H1 (cell line): Measurements from ENCODE around the gene RNF13. TPM values are rescaled to one million over a fixed set of nuclear protein-coding genes. Genes with fewer than 3 reads are reported as not detected.
A peak's percentile ranks its signal among the peaks of the same experiment; 100 is the strongest.

ENCODE experiments used
- CTCF ChIA-PET: fragments of 300-600 bp; sonication (Branson Sonifier 250); formaldehyde crosslinking; loops from one replicate; lab custom pipeline; 2021; ENCODE audit not compliant: partially characterized antibody; lab: Charles Lee
- POLR2A ChIA-PET: fragments of 300-600 bp; sonication (Branson Sonifier 250); formaldehyde crosslinking; loops from one replicate; lab custom pipeline; 2021; ENCODE audit warnings: inconsistent platforms; ENCODE audit not compliant: partially characterized antibody; lab: Charles Lee
- DNase-seq, 2 experiments: peaks; one replicate each; pipeline versions ENCODE4 v3.0.0 to v3.0.0-alpha.2; 2010 to 2022; ENCODE audit warnings: low spot score in 2 of 2, low read depth in 1 of 2, mixed read lengths in 1 of 2
- FAIRE-seq: peaks from 2 replicates; lab custom pipeline; 2011; peaks lifted over from hg19 to GRCh38; lab: Jason Lieb, UNC
- H2AFZ ChIP-seq: 2 replicates; pipeline ENCODE4 v1.8.1; 2012; ENCODE audit warnings: low read length, inconsistent platforms
- H2AK5ac ChIP-seq: 2 replicates; pipeline ENCODE4 v1.6.1; 2013; ENCODE audit warnings: low read depth, low read length
- H2BK120ac ChIP-seq: replicated peaks from 2 replicates; pipeline ENCODE3; 2013; ENCODE audit warnings: low read depth, low read length, inconsistent platforms
- H2BK12ac ChIP-seq: 2 replicates; pipeline ENCODE4 v1.6.1; 2013; ENCODE audit warnings: low read depth, low read length
- H2BK15ac ChIP-seq: 2 replicates; pipeline ENCODE4 v1.6.1; 2013; ENCODE audit warnings: low read length
- H2BK20ac ChIP-seq: 2 replicates; pipeline ENCODE4 v1.6.1; 2013; ENCODE audit warnings: low read length
- H2BK5ac ChIP-seq: 2 replicates; pipeline ENCODE4 v1.6.1; 2013; ENCODE audit warnings: low read depth, low read length
- H3K14ac ChIP-seq: 2 replicates; pipeline ENCODE4 v1.6.1; 2013; ENCODE audit warnings: inconsistent platforms; ENCODE audit not compliant: insufficient read length
- H3K18ac ChIP-seq: 2 replicates; pipeline ENCODE4 v1.6.1; 2013; ENCODE audit warnings: low read length; ENCODE audit errors: extremely low read depth
- H3K23ac ChIP-seq: 2 replicates; pipeline ENCODE4 v1.6.1; 2013; ENCODE audit warnings: inconsistent platforms; ENCODE audit not compliant: insufficient read length
- H3K23me2 ChIP-seq: 2 replicates; pipeline ENCODE4 v1.6.1; 2013; ENCODE audit warnings: low read depth, low read length
- H3K27ac ChIP-seq: 2 replicates; pipeline ENCODE4 v1.6.1; 2011; ENCODE audit warnings: low read depth, low read length, inconsistent platforms
- H3K27me3 ChIP-seq, 4 experiments: replicated peaks in 1 of 4; 1 replicate in 1 of 4; 2 replicates in 3 of 4; pipeline versions ENCODE4 v1.6.1 to v1.8.1; 2011 to 2013; ENCODE audit warnings: low read length in 3 of 4, mild to moderate bottlenecking in 3 of 4, inconsistent platforms in 2 of 4, mixed read lengths in 2 of 4, moderate library complexity in 1 of 4; ENCODE audit not compliant: control insufficient read depth in 3 of 4, insufficient read depth in 3 of 4; ENCODE audit errors: extremely low read depth in 1 of 4
- H3K36me3 ChIP-seq, 4 experiments: 2 replicates each; pipeline versions ENCODE4 v1.6.1 to v1.8.1; 2011 to 2013; ENCODE audit warnings: mild to moderate bottlenecking in 4 of 4, low read length in 3 of 4, moderate library complexity in 2 of 4, control low read depth in 1 of 4, inconsistent platforms in 1 of 4; ENCODE audit not compliant: insufficient read depth in 4 of 4, control insufficient read depth in 2 of 4
- H3K4ac ChIP-seq: replicated peaks from 2 replicates; pipeline ENCODE3; 2013; ENCODE audit warnings: low read length, low read depth, mixed read lengths, inconsistent platforms; ENCODE audit not compliant: insufficient read length
- H3K4me1 ChIP-seq, 4 experiments: replicated peaks in 1 of 4; 1 replicate in 1 of 4; 2 replicates in 3 of 4; pipeline versions ENCODE4 v1.6.1 to v1.8.1; 2011 to 2013; ENCODE audit warnings: low read length in 3 of 4, inconsistent platforms in 2 of 4, mixed read lengths in 1 of 4; ENCODE audit not compliant: insufficient read depth in 4 of 4, control insufficient read depth in 3 of 4
- H3K4me2 ChIP-seq, 2 experiments: 2 replicates each; pipeline versions ENCODE4 v1.6.1 to v1.8.1; 2011 to 2013; ENCODE audit warnings: low read depth in 2 of 2, low read length in 2 of 2, control low read depth in 1 of 2, inconsistent platforms in 1 of 2, mild to moderate bottlenecking in 1 of 2; ENCODE audit not compliant: insufficient read depth in 1 of 2
- H3K4me3 ChIP-seq, 4 experiments: fragments of 200-600, 300-600 bp in 1 of 4; sonication (generic), shearing (Covaris generic), sonication (Bioruptor Twin) in 1 of 4; 2 replicates each; pipeline versions ENCODE4 v1.5.1 to v1.8.1; 2011 to 2016; ENCODE audit warnings: low read length in 4 of 4, low read depth in 3 of 4, control low read depth in 2 of 4, inconsistent platforms in 2 of 4, mild to moderate bottlenecking in 2 of 4, mixed read lengths in 1 of 4, moderate library complexity in 1 of 4; ENCODE audit not compliant: insufficient read depth in 2 of 4; ENCODE audit errors: extremely low read depth in 1 of 4
- H3K56ac ChIP-seq: replicated peaks from 2 replicates; pipeline ENCODE3; 2013; ENCODE audit warnings: low read depth, mild to moderate bottlenecking, mixed read lengths, low read length, inconsistent platforms; ENCODE audit not compliant: insufficient read length
- H3K79me1 ChIP-seq: 2 replicates; pipeline ENCODE4 v1.6.1; 2013; ENCODE audit warnings: low read depth, low read length, control low read depth
- H3K79me2 ChIP-seq, 2 experiments: 2 replicates each; pipeline versions ENCODE4 v1.6.1 to v1.8.1; 2012 to 2013; ENCODE audit warnings: low read length in 2 of 2, mild to moderate bottlenecking in 2 of 2, inconsistent platforms in 1 of 2; ENCODE audit not compliant: insufficient read depth in 2 of 2, control insufficient read depth in 1 of 2
- H3K9ac ChIP-seq, 4 experiments: replicated peaks in 1 of 4; 1 replicate in 1 of 4; 2 replicates in 3 of 4; pipeline versions ENCODE4 v1.6.1 to v1.8.1; 2011 to 2013; ENCODE audit warnings: low read depth in 3 of 4, low read length in 3 of 4, control low read depth in 2 of 4, mild to moderate bottlenecking in 2 of 4, moderate library complexity in 2 of 4, inconsistent platforms in 1 of 4; ENCODE audit errors: extremely low read depth in 1 of 4
- H3K9me3 ChIP-seq, 2 experiments: 2 replicates each; pipeline versions ENCODE4 v1.6.1 to v1.8.1; 2012 to 2013; ENCODE audit warnings: mild to moderate bottlenecking in 2 of 2, moderate library complexity in 2 of 2, control low read depth in 1 of 2, inconsistent platforms in 1 of 2, low read depth in 1 of 2, low read length in 1 of 2, mixed read lengths in 1 of 2; ENCODE audit not compliant: insufficient read depth in 2 of 2
- H4K20me1 ChIP-seq, 2 experiments: replicated peaks in 1 of 2; 2 replicates each; pipeline versions ENCODE3 to v1.8.1; 2011 to 2013; ENCODE audit warnings: inconsistent platforms in 2 of 2, low read length in 2 of 2, mild to moderate bottlenecking in 1 of 2; ENCODE audit not compliant: insufficient read depth in 2 of 2, control insufficient read depth in 1 of 2
- H4K5ac ChIP-seq: 2 replicates; pipeline ENCODE4 v1.6.1; 2013; ENCODE audit warnings: low read length, low read depth, mixed read lengths, inconsistent platforms; ENCODE audit not compliant: insufficient read length
- H4K8ac ChIP-seq: 2 replicates; pipeline ENCODE4 v1.8.0; 2013; ENCODE audit warnings: mild to moderate bottlenecking, moderate library complexity, low read length, inconsistent platforms; ENCODE audit not compliant: insufficient read depth; ENCODE audit errors: extremely low read depth
- H4K91ac ChIP-seq: replicated peaks from 2 replicates; pipeline ENCODE3; 2013; ENCODE audit warnings: low read length, mixed read lengths, inconsistent platforms; ENCODE audit not compliant: insufficient read length
- TEAD4 ChIP-seq: IDR thresholded peaks from 2 replicates; pipeline ENCODE4 v1.6.1; 2012; ENCODE audit warnings: low read depth, low read length, inconsistent platforms, mixed read lengths
- WGBS, 2 experiments: shearing (Covaris generic) in 1 of 2; methylation state at CpG; one replicate each; pipeline versions ENCODE4 v1.1.6 to v1.1.7; 2013 to 2015; ENCODE audit warnings: low lambda C conversion rate in 2 of 2, mixed read lengths in 2 of 2, inconsistent platforms in 1 of 2, low coverage in 1 of 2, missing lambda C conversion rate in 1 of 2; ENCODE audit not compliant: insufficient replicate concordance in 2 of 2, insufficient coverage in 1 of 2, insufficient read length in 1 of 2; ENCODE audit errors: extremely low coverage in 1 of 2, missing lambda C conversion rate in 1 of 2; 5-methylcytosine and 5-hydroxymethylcytosine counted together
- polyA plus RNA-seq, 7 experiments: library from polyadenylated mRNA; depleted of rRNA in 3 of 7; stranded (reverse) in 5 of 7; unstranded in 2 of 7; fragments of >200 nt in 5 of 7; fragments of 200-250 nt in 2 of 7; gene quantifications; 1 replicate in 5 of 7; 2 replicates in 1 of 7; 4 replicates in 1 of 7; pipeline versions ENCODE4 v1.2.1 to v1.2.3, GENCODE V29; 2011 to 2013; ENCODE audit warnings: missing spikeins in 2 of 7, mixed read lengths in 2 of 7
- total RNA-seq: library from RNA; stranded (reverse); fragmentation: NEBNext Ultra II Directional; extraction: Animal tissue kit (Norgen Biotek cat#: 25700); gene quantifications from 2 replicates; pipeline ENCODE4 v1.2.1, GENCODE V29; 2021
- TF ChIP-seq, protein P1 (sequence below): IDR thresholded peaks from 2 replicates; pipeline ENCODE4 v1.6.1; 2012; ENCODE audit warnings: inconsistent platforms

The RNF13 gene
- total and polyA plus RNA-seq, 2 of the 8 experiments (the other 6 are each of a cell fraction or from before 2014, with no cell fraction given) = 19.4 to 35.4 TPM

DNA sequence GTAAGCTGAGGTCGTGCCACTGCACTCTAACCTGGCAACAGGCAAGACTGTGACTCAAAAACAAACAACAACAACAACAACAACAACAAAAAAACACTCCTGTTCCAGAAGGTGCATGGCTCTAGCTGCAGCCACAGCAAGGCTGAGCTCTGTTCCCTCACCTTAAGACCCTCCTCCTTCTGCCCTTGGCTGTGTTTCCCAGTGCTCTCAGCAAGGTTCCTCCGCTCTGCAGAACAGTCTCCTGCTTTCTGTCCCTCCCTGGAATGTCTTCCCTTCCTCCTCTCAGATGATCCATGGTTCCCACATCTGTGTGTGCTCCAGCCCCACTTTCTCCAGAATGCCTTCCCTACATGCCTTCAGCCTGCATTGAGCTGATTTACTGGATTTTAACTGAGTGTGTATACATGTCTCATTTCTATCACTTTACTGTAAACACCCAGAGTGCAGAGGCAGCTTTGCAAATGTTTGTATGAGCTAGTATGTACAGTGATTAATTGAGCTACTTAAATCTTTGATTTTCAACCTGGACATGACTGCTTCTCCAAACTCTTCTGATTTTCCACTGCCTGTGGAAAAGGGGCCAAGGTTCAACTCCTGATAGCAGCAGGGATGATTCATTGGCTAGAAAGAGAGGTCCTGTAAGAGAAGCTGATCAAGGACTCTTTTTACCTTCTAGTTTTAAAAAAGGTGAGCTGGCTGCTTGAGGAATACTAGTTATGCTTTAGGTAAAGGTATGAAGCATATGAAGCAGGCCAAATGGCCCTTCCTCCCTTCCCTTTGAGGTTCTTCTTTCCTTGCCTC lies 35.4 kb upstream of the RNF13 start:
- Histone ChIP-seq H3K9me3 (no peaks in the 10 kb centered on the region), H3K4me3 (no peak overlapping the region), H2AK5ac (no peak overlapping the region), H2BK20ac (no peak overlapping the region), H4K20me1 (no peaks in the 10 kb centered on the region), H3K27ac (no peak overlapping the region), H2BK12ac (no peak overlapping the region), H2BK5ac (no peak overlapping the region), H3K4me1 (no peaks in the 10 kb centered on the region), H4K91ac (no peak overlapping the region), H3K18ac (no peak overlapping the region), H4K8ac (no peak overlapping the region), H4K5ac (no peak overlapping the region), H2BK120ac (no peak overlapping the region), H3K4ac (no peak overlapping the region), H2AFZ (peak overlapping the region; percentile 92), H3K23ac (no peak overlapping the region), H3K23me2 (no peaks in the 10 kb centered on the region), H2BK15ac (no peak overlapping the region), H3K56ac (no peak overlapping the region), H3K14ac (no peak overlapping the region), H3K27me3 (no peaks in the 10 kb centered on the region; a peak in 1 of 7 replicates), H3K4me2 (no peak overlapping the region), H3K79me2 (no peaks in the 10 kb centered on the region), H3K79me1 (no peaks in the 10 kb centered on the region), H3K36me3 (no peaks in the 10 kb centered on the region), H3K9ac (no peak overlapping the region)
- DNase-seq (no peak), FAIRE-seq (no peak)
- 0 out of 2 replicates have a peak, but pooled peaks have one; percentile 20 for TF ChIP-seq TEAD4
- TF ChIP-seq, protein P1, sequence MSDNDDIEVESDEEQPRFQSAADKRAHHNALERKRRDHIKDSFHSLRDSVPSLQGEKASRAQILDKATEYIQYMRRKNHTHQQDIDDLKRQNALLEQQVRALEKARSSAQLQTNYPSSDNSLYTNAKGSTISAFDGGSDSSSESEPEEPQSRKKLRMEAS = no peak
- CTCF ChIA-PET = interaction anchor here (0.6 to 11.0 kb wide), 11 partner anchors 10 to 265 kb away, joined by 3 to 103 read pairs (median 4); no protein-coding TSS in a partner anchor
- WGBS, 2 experiments = 84% methylated on average over 2 of the region's 2 CpGs; no CpG with 5 or more reads in 1 of the 2 experiments
- POLR2A ChIA-PET = interaction anchor here (1.3 to 1.9 kb wide), 3 partner anchors 10 to 35 kb away, joined by 3 to 6 read pairs (median 4); partner anchors contain the start of gene RNF13
